Gastrocnemius medialis (tissue), 4 donors: ENCODE data around the gene SLK. TPM values are rescaled to one million over a fixed set of nuclear protein-coding genes. Genes with fewer than 3 reads are reported as not detected.

ENCODE experiments used
- ATAC-seq, 2 donors: fragments of 150-250 bp; one replicate each; pipeline ENCODE4 v1.9.1; 2016
- DNase-seq, 2 donors: peaks; one replicate each; pipeline ENCODE4 v3.0.0-alpha.2; 2019
- H3K27ac ChIP-seq, 4 donors: fragments of 200-600 bp; sonication (generic); 1 replicate in 1 of 4; 2 replicates in 3 of 4; pipeline ENCODE4 v1.5.1; 2016 to 2018; ENCODE audit warnings: mild to moderate bottlenecking in 2 of 4, moderate library complexity in 1 of 4
- H3K27me3 ChIP-seq, 3 donors: fragments of 200-600 bp; sonication (generic) in 2 of 3; 1 replicate in 1 of 3; 2 replicates in 2 of 3; pipeline versions ENCODE4 v1.5.1 to v1.6.0; 2016 to 2019; ENCODE audit warnings: mild to moderate bottlenecking in 1 of 3, moderate library complexity in 1 of 3
- H3K36me3 ChIP-seq, 2 donors: fragments of 200-600 bp; sonication (generic) in 1 of 2; one replicate each; pipeline ENCODE4 v1.5.1; 2017 to 2018
- H3K4me1 ChIP-seq, 2 donors: fragments of 200-600 bp; sonication (generic) in 1 of 2; one replicate each; pipeline ENCODE4 v1.5.1; 2016 to 2017; ENCODE audit warnings: mild to moderate bottlenecking in 2 of 2
- H3K4me3 ChIP-seq, 4 donors: fragments of 200-600 bp; sonication (generic) in 3 of 4; 1 replicate in 1 of 4; 2 replicates in 3 of 4; pipeline ENCODE4 v1.5.1; 2016 to 2019; ENCODE audit warnings: mild to moderate bottlenecking in 2 of 4
- H3K9me3 ChIP-seq, 3 donors: fragments of 200-600 bp; sonication (generic) in 2 of 3; 1 replicate in 1 of 3; 2 replicates in 2 of 3; pipeline ENCODE4 v1.5.1; 2016 to 2019
- POLR2A ChIP-seq, 2 donors: fragments of 450-650 bp; IDR thresholded peaks; one replicate each; pipeline ENCODE4 v1.6.1; 2017; ENCODE audit warnings: antibody characterized with exemption in 2 of 2, mild to moderate bottlenecking in 2 of 2, moderate library complexity in 2 of 2
- in situ Hi-C, 4 donors: fragments of 200-750 bp; cut with MboI; loops; one replicate each; pipeline versions ENCODE4 v1.15.0 to v1.8.0; 2017; ENCODE audit warnings: low sequenced_read_pairs in 4 of 4
- intact Hi-C: fragments of 100-400 bp; cut with DNase I; formaldehyde crosslinking; loops from one replicate; pipeline ENCODE4 v1.15.1; 2023; ENCODE audit warnings: low total_unique reads
- total RNA-seq, 4 donors: library from RNA; depleted of rRNA; stranded (reverse); fragments of >200 nt; gene quantifications; one replicate each; pipeline versions ENCODE4 v1.1.0 to v1.2.3, GENCODE V29; 2016
- TF ChIP-seq, protein P1 (sequence below), 5 experiments: fragments of 450-650 bp in 3 of 5; fragments of 200-600 bp in 2 of 5; sonication (generic) in 2 of 5; IDR thresholded peaks in 4 of 5; conservative IDR thresholded peaks in 1 of 5; 1 replicate in 4 of 5; 2 replicates in 1 of 5; pipeline ENCODE4 v1.5.1; 2016 to 2019; ENCODE audit warnings: antibody characterized with exemption in 5 of 5, mild to moderate bottlenecking in 3 of 5, moderate library complexity in 3 of 5

The SLK gene
- total RNA-seq, 4 donors from 2014 or later = 43.3 to 53.3 (median 49.8) TPM

DNA sequence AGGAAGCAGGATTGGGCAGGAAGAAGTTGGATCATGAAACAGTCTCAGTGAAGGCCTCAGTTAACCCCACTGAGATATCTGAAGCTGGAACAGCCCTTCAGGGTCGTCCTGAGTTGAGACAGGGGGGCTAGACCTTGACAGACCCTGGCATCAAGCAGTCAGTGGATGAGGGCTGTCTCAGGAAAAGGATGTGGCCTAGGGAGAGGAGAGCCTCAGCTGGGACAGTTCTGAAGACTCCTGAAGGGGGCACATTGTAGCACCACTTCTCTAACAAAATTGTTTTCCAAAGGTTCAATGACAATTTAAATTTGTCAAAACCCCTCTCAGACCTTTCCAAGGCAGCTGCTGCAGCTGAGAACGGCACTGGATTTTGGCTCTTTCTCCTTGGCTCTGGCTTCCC is 15.8 kb upstream of the SLK start:
- no peaks in the 10 kb centered on the region for H3K4me1 ChIP-seq
- ATAC-seq (no peak), DNase-seq (no peak)
- intact Hi-C loops (no loop called here), in situ Hi-C loops (no loop called here)
- no peaks in the 10 kb centered on the region for H3K27me3 ChIP-seq
- no peak overlapping the region for H3K27ac ChIP-seq
- TF ChIP-seq POLR2A (IDR thresholded peaks at IDR 0.05) = no peak
- TF ChIP-seq, protein P1, sequence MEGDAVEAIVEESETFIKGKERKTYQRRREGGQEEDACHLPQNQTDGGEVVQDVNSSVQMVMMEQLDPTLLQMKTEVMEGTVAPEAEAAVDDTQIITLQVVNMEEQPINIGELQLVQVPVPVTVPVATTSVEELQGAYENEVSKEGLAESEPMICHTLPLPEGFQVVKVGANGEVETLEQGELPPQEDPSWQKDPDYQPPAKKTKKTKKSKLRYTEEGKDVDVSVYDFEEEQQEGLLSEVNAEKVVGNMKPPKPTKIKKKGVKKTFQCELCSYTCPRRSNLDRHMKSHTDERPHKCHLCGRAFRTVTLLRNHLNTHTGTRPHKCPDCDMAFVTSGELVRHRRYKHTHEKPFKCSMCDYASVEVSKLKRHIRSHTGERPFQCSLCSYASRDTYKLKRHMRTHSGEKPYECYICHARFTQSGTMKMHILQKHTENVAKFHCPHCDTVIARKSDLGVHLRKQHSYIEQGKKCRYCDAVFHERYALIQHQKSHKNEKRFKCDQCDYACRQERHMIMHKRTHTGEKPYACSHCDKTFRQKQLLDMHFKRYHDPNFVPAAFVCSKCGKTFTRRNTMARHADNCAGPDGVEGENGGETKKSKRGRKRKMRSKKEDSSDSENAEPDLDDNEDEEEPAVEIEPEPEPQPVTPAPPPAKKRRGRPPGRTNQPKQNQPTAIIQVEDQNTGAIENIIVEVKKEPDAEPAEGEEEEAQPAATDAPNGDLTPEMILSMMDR (IDR thresholded peaks at IDR 0.05 in 4 of 5, conservative IDR thresholded peaks at IDR 0.05 in 1 of 5) = no peak
- H3K36me3 ChIP-seq = no peaks in the 10 kb centered on the region
- H3K4me3 ChIP-seq = no peak overlapping the region
- no peaks in the 10 kb centered on the region for H3K9me3 ChIP-seq

- ATAC-seq = no peak
- in situ Hi-C loops (no loop called here), intact Hi-C loops (no loop called here)
- Histone ChIP-seq H3K4me1 (no peaks in the 10 kb centered on the region), H3K9me3 (no peaks in the 10 kb centered on the region), H3K27me3 (no peaks in the 10 kb centered on the region), H3K4me3 (no peak overlapping the region), H3K36me3 (no peaks in the 10 kb centered on the region), H3K27ac (no peak overlapping the region)
- no peak for DNase-seq
- TF ChIP-seq, protein P1 (IDR thresholded peaks at IDR 0.05 in 4 of 5, conservative IDR thresholded peaks at IDR 0.05 in 1 of 5) = no peak
- TF ChIP-seq POLR2A (IDR thresholded peaks at IDR 0.05) = no peak
These were observed 15.0 kb upstream of the SLK start for GRCh38 chr10:103951942-103952341.

GRCh38 chr10:103954543-103954942 is 12.4 kb upstream of the SLK start:
- Histone ChIP-seq H3K36me3 (no peaks in the 10 kb centered on the region), H3K9me3 (no peaks in the 10 kb centered on the region), H3K4me3 (no peak overlapping the region), H3K27ac (no peak overlapping the region), H3K27me3 (no peaks in the 10 kb centered on the region), H3K4me1 (no peaks in the 10 kb centered on the region)
- no peak for TF ChIP-seq POLR2A (IDR thresholded peaks at IDR 0.05)
- TF ChIP-seq, protein P1 (IDR thresholded peaks at IDR 0.05 in 4 of 5, conservative IDR thresholded peaks at IDR 0.05 in 1 of 5) = no peak
- intact Hi-C loops = no loop called here
- ATAC-seq (no peak), DNase-seq (no peak)
- in situ Hi-C loops = no loop called here

- intact Hi-C loops = no loop called here
- H3K36me3 ChIP-seq = no peaks in the 10 kb centered on the region
- DNase-seq = no peak
- no peaks in the 10 kb centered on the region for H3K27me3 ChIP-seq
- H3K4me1 ChIP-seq = no peaks in the 10 kb centered on the region
- H3K9me3 ChIP-seq = no peaks in the 10 kb centered on the region
- TF ChIP-seq, protein P1 (IDR thresholded peaks at IDR 0.05 in 4 of 5, conservative IDR thresholded peaks at IDR 0.05 in 1 of 5) = no peak
- no peak for ATAC-seq
- H3K27ac ChIP-seq = no peak overlapping the region
- in situ Hi-C loops = no loop called here
- H3K4me3 ChIP-seq = no peak overlapping the region
These were observed 7.9 kb upstream of the SLK start for GRCh38 chr10:103958996-103959395.

GRCh38 chr10:103960103-103960502 is 6.8 kb upstream of the SLK start:
- Histone ChIP-seq H3K27me3 (no peaks in the 10 kb centered on the region), H3K36me3 (no peaks in the 10 kb centered on the region), H3K27ac (no peak overlapping the region), H3K4me1 (no peaks in the 10 kb centered on the region), H3K4me3 (no peak overlapping the region), H3K9me3 (no peaks in the 10 kb centered on the region)
- DNase-seq (no peak), ATAC-seq (no peak)
- intact Hi-C loops (loop anchor here (10.0 kb wide), 1 partner anchor 295 kb away; the partner anchor contains the start of gene GSTO1), in situ Hi-C loops (loop anchor here in 1 of 4 donors (10.0 kb wide), 1 partner anchor 165 kb away; the partner anchor contains the start of gene SFR1)
- no peak for TF ChIP-seq POLR2A (IDR thresholded peaks at IDR 0.05)
- TF ChIP-seq, protein P1 (IDR thresholded peaks at IDR 0.05 in 4 of 5, conservative IDR thresholded peaks at IDR 0.05 in 1 of 5) = no peak
